Esophagus squamous epithelium (tissue), 5 donors: ENCODE data around the gene KCNK5. TPM values are rescaled to one million over a fixed set of nuclear protein-coding genes. Genes with fewer than 3 reads are reported as not detected.

Experiments used
- DNase-seq: peaks from one replicate; lab custom pipeline; 2025; lab: John Stamatoyannopoulos, UW
- H3K27ac ChIP-seq, 4 donors: fragments of 200-600 bp; sonication (generic); one replicate each; pipeline ENCODE4 v1.5.1; 2016 to 2019; ENCODE audit warnings: mild to moderate bottlenecking in 1 of 4
- H3K27me3 ChIP-seq, 4 donors: fragments of 200-600 bp; sonication (generic); 1 replicate in 3 of 4; 2 replicates in 1 of 4; pipeline versions ENCODE4 v1.5.1 to v1.6.0; 2017 to 2021; ENCODE audit warnings: antibody characterized with exemption in 1 of 4
- H3K36me3 ChIP-seq, 3 donors: fragments of 200-600 bp; sonication (generic); one replicate each; pipeline ENCODE4 v1.5.1; 2016 to 2019
- H3K4me1 ChIP-seq, 3 donors: fragments of 200-600 bp; sonication (generic); one replicate each; pipeline ENCODE4 v1.5.1; 2017 to 2019
- H3K4me3 ChIP-seq, 4 donors: fragments of 200-600 bp; sonication (generic); 1 replicate in 3 of 4; 2 replicates in 1 of 4; pipeline ENCODE4 v1.5.1; 2016 to 2019; ENCODE audit warnings: mild to moderate bottlenecking in 2 of 4, moderate library complexity in 1 of 4
- H3K9me3 ChIP-seq, 3 donors: fragments of 200-600 bp; sonication (generic); one replicate each; pipeline ENCODE4 v1.5.1; 2016 to 2019
- CTCF ChIP-seq, 6 experiments: fragments of 450-650 bp in 4 of 6; fragments of 200-600 bp in 2 of 6; sonication (generic) in 2 of 6; IDR thresholded peaks; one replicate each; pipeline ENCODE4 v1.5.1; 2016 to 2019; ENCODE audit warnings: antibody characterized with exemption in 6 of 6, mild to moderate bottlenecking in 4 of 6, moderate library complexity in 4 of 6
- POLR2A ChIP-seq, 4 donors: fragments of 450-650 bp; IDR thresholded peaks; one replicate each; pipeline ENCODE4 v1.6.1; 2017; ENCODE audit warnings: antibody characterized with exemption in 4 of 4, mild to moderate bottlenecking in 4 of 4, moderate library complexity in 3 of 4
- WGBS, 2 donors: methylation state at CpG; one replicate each; pipeline ENCODE4 v1.1.5; 2018; 5-methylcytosine and 5-hydroxymethylcytosine counted together
- intact Hi-C: fragments of 100-400 bp; cut with DNase I; formaldehyde crosslinking; loops from one replicate; pipeline ENCODE4 v1.15.0; 2022
- total RNA-seq, 4 donors: library from RNA; depleted of rRNA; stranded (reverse); fragments of >200 nt; gene quantifications; one replicate each; pipeline ENCODE4 v1.1.0, GENCODE V29; 2016
- donor health status: DM: yes; HTN: yes; CAD: no.

KCNK5 gene
- total RNA-seq, 4 donors from 2014 or later = 6.1 to 11.0 (median 8.7) TPM

- Histone ChIP-seq H3K9me3 (no peaks in the 10 kb centered on the region), H3K27me3 (no peaks in the 10 kb centered on the region), H3K27ac (no peak overlapping the region), H3K4me3 (no peak overlapping the region), H3K36me3 (peaks cover 0 to 8% (median 0%) of the 10 kb centered on the region in 3 donors), H3K4me1 (peaks cover 17 to 55% (median 22%) of the 10 kb centered on the region in 3 donors)
- no peak for DNase-seq
- intact Hi-C loops = no loop called here
- WGBS, 2 donors = 62 to 75% methylated on average over 9 to 11 of the region's 11 CpGs
- TF ChIP-seq POLR2A (IDR thresholded peaks at IDR 0.05) (no peak), CTCF (IDR thresholded peaks at IDR 0.05) (no peak)
Measured at GRCh38 chr6:39217177-39217864, 12.0 kb downstream of the KCNK5 start.

GRCh38 chr6:39215640-39216158 is 13.6 kb downstream of the KCNK5 start:
- Histone ChIP-seq H3K27me3 (no peaks in the 10 kb centered on the region), H3K4me1 (peaks cover 17 to 62% (median 22%) of the 10 kb centered on the region in 3 donors), H3K4me3 (no peak overlapping the region), H3K9me3 (no peaks in the 10 kb centered on the region), H3K27ac (peak overlapping the region in 1 of 4 donors; percentile 16), H3K36me3 (peaks cover 0 to 15% (median 0%) of the 10 kb centered on the region in 3 donors)
- 69 to 70% methylated on average over 3 to 7 of the region's 10 CpGs for WGBS, 2 donors
- TF ChIP-seq CTCF (IDR thresholded peaks at IDR 0.05) (no peak), POLR2A (IDR thresholded peaks at IDR 0.05) (no peak)
- no peak for DNase-seq
- intact Hi-C loops = no loop called here

- H3K27ac ChIP-seq = peak overlapping the region in 1 of 4 donors; percentile 16
- intact Hi-C loops = no loop called here
- H3K4me3 ChIP-seq = no peak overlapping the region
- H3K4me1 ChIP-seq = peaks cover 17 to 67% (median 26%) of the 10 kb centered on the region in 3 donors
- TF ChIP-seq CTCF (IDR thresholded peaks at IDR 0.05) (no peak), POLR2A (IDR thresholded peaks at IDR 0.05) (no peak)
- no peak for DNase-seq
- no peaks in the 10 kb centered on the region for H3K27me3 ChIP-seq
- peaks cover 0 to 15% (median 0%) of the 10 kb centered on the region in 3 donors for H3K36me3 ChIP-seq
- 41 to 60% methylated on average over 3 to 4 of the region's 10 CpGs for WGBS, 2 donors
- no peaks in the 10 kb centered on the region for H3K9me3 ChIP-seq
Measured at GRCh38 chr6:39214846-39215639, 14.2 kb downstream of the KCNK5 start.

GRCh38 chr6:39214120-39214813 is 15.0 kb downstream of the KCNK5 start:
- Histone ChIP-seq H3K27me3 (no peaks in the 10 kb centered on the region), H3K4me3 (no peak overlapping the region), H3K9me3 (no peaks in the 10 kb centered on the region), H3K36me3 (peaks cover 0 to 15% (median 0%) of the 10 kb centered on the region in 3 donors), H3K4me1 (peaks cover 17 to 67% (median 27%) of the 10 kb centered on the region in 3 donors), H3K27ac (no peak overlapping the region)
- 54 to 85% methylated on average over 7 of the region's 8 CpGs for WGBS, 2 donors
- no peak for TF ChIP-seq POLR2A (IDR thresholded peaks at IDR 0.05)
- TF ChIP-seq CTCF (IDR thresholded peaks at IDR 0.05) = no peak
- intact Hi-C loops = no loop called here
- DNase-seq = no peak
